ENCODE measurements around the gene TSC22D2.

GRCh38 chr3:150371741-150372254 lies 36.3 kb upstream of the TSC22D2 start:
- TF ChIP-seq CTCF (IDR thresholded peaks at IDR 0.05): no peak
- no peak for TF ChIP-seq POLR2A (IDR thresholded peaks at IDR 0.05)
